ENCODE results near the gene SMIM44.
"Not testable (repeated sequence)": the region's sequence is repeated elsewhere in the genome, so short reads cannot be mapped to it uniquely, and the experiment has no call there.

SMIM44 gene

GRCh38 chr19:3483226-3483628 is at the start of gene SMIM44:
Gene SMIM44 (minus strand): TSS chr19:3483441. CDS start chr19:3483403, 38 bp downstream.
- no peak for DNase-seq (ENCODE audit: low read depth in 1 of 2, low spot score in 1 of 2)

GRCh38 chr19:3533033-3533432 is 49.8 kb upstream of the SMIM44 start:
- no peak for DNase-seq (ENCODE audit: low read depth in 1 of 2, low spot score in 1 of 2)

DNA sequence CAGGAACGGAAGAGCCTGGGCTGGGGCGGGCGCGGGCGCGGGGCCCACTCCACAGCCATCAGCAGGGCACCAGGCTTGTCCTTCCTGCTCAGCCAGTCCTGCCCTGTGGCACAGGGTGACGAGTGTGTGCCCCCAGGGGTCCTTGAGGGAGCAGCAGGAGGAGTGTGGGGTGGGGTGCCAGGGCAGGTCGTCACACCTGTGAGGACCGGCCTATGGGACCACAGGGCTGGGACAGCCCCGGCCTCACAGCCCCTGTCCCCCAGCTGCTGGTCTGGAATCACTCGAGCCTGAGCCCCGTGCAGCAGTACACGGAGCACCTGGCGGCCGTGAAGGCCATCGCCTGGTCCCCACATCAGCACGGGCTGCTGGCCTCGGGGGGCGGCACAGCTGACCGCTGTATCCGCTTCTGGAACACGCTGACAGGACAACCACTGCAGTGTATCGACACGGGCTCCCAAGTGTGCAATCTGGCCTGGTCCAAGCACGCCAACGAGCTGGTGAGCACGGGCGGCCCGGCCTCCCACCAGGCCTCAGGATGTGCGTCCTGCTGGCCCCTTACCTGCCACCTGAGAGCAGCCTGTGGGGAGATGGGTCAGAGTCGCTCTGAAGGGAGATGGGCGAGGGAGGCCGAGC is 49.0 kb upstream of the SMIM44 start:
- no peak for DNase-seq (ENCODE audit: low read depth in 1 of 2, low spot score in 1 of 2)

DNA sequence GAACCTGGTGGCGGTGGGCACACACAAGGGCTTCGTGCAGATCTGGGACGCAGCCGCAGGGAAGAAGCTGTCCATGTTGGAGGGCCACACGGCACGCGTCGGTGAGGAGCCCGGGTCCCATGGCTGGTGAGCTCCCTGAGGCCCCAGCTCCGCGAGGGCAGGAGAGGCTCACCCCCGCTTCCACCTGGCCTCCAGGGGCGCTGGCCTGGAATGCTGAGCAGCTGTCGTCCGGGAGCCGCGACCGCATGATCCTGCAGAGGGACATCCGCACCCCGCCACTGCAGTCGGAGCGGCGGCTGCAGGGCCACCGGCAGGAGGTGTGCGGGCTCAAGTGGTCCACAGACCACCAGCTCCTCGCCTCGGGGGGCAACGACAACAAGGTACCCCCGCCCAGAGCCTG is 48.5 kb upstream of the SMIM44 start:
- no peak for DNase-seq (ENCODE audit: low read depth in 1 of 2, low spot score in 1 of 2)

DNA sequence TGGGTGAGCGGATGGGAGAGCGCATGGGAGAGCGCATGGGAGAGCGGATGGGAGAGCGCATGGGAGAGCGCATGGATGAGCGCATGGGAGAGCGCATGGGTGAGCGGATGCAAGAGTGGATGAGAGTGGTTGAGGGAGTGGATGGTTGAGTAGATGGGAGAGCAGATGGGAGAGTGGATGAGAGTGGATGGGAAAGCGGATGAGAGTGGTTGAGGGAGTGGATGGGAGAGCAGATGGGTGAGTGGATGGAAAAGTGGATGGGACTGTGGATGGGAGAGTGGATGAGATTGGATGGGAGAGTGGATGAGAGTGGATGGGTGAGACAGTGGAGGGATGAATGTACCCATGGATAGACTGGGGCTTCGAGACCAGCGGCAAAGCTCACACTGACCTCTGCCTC is 47.1 kb upstream of the SMIM44 start:
- DNase-seq (ENCODE audit: low read depth in 1 of 2, low spot score in 1 of 2): no peak

GRCh38 chr19:3529299-3529698 is 46.1 kb upstream of the SMIM44 start:
- not testable (repeated sequence) for DNase-seq (ENCODE audit: low read depth in 1 of 2, low spot score in 1 of 2)

DNA sequence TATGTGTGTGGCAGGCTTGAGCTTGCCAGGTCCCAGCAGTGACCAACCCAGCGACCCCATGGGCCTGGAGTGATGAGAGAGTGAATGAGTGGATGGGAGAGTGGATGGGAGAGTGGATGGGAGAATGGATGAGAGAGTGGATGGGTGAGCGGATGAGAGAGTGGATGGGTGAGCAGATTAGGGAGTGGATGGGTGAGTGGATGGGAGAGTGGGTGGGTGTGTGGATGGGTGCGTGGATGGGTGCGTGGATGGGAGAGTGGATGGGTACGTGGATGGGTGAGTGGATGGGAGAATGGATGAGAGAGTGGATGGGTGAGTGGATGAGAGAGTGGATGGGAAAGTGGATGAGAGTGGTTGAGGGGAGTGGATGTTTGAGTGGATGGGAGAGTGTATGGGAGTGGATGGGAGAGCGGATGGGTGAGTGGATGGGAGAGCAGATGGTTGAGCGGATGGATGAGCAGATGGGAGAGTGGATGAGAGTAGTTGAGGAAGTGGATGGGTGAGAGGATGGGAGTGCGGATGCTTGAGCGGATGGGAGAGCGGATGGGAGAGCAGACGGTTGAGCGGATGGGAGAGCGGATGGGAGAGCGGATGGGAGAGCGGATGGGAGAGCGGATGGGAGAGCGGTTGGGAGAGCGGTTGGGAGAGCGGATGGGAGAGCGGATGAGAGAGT is 45.4 kb upstream of the SMIM44 start:
- no peak for DNase-seq (ENCODE audit: low read depth in 1 of 2, low spot score in 1 of 2)

DNA sequence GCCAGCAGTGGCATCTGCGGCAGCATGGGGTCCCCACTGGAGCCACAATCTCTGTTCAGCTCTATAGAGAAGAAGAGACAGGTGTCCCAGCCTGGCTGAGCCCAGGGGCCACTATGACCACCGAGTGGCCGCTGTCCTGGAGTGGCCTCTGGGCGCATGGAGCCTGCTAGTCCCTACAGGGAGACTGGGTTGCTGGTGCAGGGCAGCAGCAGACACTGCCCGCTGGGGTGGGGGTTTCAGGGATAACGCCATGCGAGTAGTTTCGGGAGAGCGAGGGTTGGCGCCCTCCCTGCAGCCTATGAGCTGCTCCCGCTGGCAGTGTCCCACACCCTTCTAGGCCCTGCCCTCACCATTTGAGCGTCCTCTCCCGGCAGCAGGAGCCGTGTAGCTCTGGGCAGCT is 44.8 kb upstream of the SMIM44 start:
- DNase-seq (ENCODE audit: low read depth in 1 of 2, low spot score in 1 of 2): no peak

GRCh38 chr19:3527238-3527910 is 44.1 kb upstream of the SMIM44 start:
- no peak for DNase-seq (ENCODE audit: low read depth in 1 of 2, low spot score in 1 of 2)

DNA sequence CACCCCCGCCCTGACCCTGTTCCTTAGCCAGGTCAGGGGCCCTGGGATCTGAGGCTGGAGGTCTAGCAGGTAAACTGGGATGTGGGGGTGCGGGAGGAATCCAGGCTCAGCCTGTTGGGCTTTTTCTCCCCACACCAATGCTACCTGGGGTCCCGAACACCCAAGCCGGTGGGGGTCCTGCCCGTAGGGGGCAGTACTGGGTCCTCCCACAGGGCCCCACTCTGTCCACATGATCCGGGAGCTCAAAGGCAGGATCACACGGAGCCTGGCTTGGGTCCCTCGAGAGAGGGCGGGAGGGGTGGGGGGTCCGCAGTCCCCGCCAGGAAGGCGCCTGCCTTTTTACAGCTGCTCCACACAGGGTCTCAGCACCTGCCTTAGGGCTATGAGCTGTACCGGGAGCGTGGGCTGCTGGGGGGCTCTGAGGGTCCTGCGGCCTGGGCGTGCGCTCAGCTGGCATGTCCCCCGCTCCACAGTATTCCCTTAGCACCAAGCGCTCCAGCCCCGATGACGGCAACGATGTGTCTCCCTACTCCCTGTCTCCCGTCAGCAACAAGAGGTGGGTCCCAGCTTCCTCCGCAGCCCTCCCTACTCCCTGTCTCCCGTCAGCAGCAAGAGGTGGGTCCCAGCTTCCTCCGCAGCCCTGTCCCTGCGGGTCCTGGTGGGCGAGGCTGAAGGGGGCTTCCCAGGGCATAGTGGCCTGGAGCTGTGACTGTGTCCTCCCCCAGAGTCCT is 43.4 kb upstream of the SMIM44 start:
- no peak for DNase-seq (ENCODE audit: low read depth in 1 of 2, low spot score in 1 of 2)

DNA sequence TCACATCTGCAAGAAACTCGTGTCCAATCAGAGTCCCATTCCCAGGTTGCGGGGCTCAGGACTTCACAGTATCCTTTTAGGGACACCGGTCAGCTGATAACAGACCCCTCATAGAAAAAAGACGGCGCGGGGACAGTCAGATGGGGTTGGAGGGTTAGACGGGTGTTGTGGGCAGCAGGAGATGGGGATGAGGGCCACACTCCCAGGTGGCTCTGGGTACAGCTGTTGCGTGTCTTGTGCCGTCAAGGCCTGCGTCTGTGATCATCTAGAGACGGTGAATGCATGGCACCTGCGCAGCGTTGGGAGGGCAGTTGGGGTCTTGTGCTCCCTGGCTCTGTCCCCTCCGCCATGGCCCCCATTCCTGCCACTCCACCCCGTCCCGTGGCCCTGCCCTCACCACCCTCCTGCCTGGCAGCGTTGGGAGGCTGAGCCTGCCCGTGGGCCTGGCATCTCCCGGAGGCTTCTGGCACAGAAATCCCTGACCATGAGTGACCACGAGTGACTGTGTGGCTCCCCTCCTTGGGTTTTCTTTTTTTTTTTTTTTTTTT is 41.7 kb upstream of the SMIM44 start:
- no peak for DNase-seq (ENCODE audit: low read depth in 1 of 2, low spot score in 1 of 2)

DNA sequence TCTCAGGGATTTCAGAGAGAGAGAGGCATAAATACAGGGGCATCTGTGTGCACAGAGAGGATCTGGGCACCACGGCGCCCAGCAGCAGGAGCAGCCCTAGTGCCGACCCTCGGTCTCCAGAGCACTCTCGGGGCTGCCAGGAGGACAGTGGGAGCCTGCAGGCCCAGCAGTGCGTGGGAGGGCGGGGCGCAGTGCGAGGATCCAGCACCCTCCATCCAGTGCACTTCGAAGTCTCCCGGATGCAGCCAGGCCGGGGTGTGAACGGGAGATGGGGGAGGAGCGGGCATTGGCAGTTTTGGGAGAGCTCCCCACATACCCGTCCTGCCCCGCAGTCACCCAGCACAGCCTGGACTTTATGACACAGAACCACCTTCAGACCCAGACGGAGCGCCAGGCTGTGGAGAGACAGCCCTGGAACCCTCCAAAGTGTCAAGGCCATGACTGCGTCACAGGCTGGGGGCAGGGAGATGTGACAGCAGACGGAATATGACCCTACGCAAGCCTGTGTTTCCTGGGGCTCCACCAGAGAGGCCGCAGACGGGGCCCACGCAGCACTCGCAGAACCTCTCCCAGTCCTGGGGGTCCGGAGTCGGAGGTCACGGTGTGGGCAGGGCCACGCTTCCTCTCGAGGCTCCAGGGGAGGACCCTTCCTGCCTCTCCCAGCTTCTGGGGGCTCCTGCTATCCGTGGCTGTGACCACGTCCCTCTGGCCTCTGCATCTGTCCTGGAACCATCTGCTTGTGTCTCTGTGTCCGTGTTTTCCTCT is 41.0 kb upstream of the SMIM44 start:
- DNase-seq (ENCODE audit: low read depth in 1 of 2, low spot score in 1 of 2): no peak

DNA sequence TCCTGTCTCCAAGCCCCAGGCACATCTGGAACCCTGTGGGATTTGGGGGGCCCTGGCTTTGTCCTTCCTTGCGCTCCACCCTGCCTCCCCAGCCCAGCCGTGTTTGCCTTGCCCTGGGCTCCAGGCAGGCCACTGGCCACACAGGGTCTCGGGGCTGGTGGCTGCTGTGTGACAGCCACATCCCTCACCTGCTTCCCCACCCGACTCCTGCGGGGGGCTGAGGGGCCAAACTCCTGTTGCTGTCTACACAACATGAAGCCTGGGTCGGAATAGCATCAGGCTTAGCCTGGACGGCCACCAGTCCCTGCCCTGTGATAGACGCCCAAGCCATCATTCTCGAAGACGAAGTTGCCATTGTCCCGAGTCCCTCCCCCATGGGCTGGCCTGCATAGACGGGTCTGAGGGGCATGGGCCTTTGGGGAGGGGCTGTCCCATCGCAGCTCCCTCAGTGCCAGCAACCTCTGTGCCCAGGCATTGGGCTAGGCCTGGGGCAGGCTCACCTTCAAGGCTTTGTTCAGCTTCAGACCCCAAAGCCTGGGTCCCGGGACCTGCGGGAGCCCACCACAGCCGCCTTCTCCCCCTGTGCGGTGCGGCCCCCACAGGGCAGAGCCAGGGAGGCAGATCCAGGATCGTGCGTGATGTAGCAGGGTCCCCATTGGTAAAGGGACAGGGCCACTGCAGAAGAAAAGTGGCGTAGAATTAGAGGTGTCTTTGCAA is 40.3 kb upstream of the SMIM44 start:
- DNase-seq (ENCODE audit: low read depth in 1 of 2, low spot score in 1 of 2): no peak

- DNase-seq (ENCODE audit: low read depth in 1 of 2, low spot score in 1 of 2): no peak
These were observed 39.5 kb upstream of the SMIM44 start for GRCh38 chr19:3522421-3523360.

- no peak for DNase-seq (ENCODE audit: low read depth in 1 of 2, low spot score in 1 of 2)
These were observed 37.8 kb upstream of the SMIM44 start for GRCh38 chr19:3521104-3521445.

GRCh38 chr19:3520166-3521103 is 37.2 kb upstream of the SMIM44 start:
- no peak for DNase-seq (ENCODE audit: low read depth in 1 of 2, low spot score in 1 of 2)

GRCh38 chr19:3519126-3519525 is 35.9 kb upstream of the SMIM44 start:
- no peak for DNase-seq (ENCODE audit: low read depth in 1 of 2, low spot score in 1 of 2)

DNA sequence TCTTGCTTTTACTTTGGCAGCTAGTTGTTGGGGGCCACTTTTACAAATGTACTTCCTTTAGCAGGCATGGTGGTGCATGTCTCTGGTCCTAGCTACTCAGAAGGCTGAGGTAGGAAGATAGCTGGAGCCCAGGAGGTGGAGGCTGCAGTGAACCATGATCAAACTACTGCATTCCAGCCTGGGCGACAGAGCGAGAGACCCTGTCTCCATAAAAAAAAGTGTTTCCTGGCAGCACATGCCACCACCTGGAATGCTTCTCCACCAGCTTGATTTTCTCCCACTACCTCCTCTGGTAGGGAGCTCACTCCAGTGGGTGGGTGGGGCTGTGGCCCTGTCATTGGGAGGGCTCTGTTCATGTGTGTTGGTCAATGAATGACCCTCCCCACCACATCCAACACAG is 35.4 kb upstream of the SMIM44 start:
- no peak for DNase-seq (ENCODE audit: low read depth in 1 of 2, low spot score in 1 of 2)

All from activated CD4-positive, alpha-beta T cell treated with anti-CD3 and anti-CD28 coated beads, Interleukin-2, amount 50 U/mL, for 24 hours (primary cell).